Left ventricle myocardium inferior (tissue), 1 donor: ENCODE data around the gene MAPK9. TPM values are rescaled to one million over a fixed set of nuclear protein-coding genes. Genes with fewer than 3 reads are reported as not detected.

Experiments used
- DNase-seq: peaks from one replicate; pipeline ENCODE4 v3.0.0-alpha.2; 2020
- H3K27ac ChIP-seq: fragments of 200-600 bp; replicated peaks from 2 replicates; pipeline ENCODE4 v1.8.0; 2021
- H3K27me3 ChIP-seq: fragments of 200-600 bp; 2 replicates; pipeline ENCODE4 v1.8.0; 2021; ENCODE audit warnings: low read depth
- H3K36me3 ChIP-seq: fragments of 200-600 bp; 2 replicates; pipeline ENCODE4 v1.8.0; 2021
- H3K4me1 ChIP-seq: fragments of 200-600 bp; 2 replicates; pipeline ENCODE4 v1.8.0; 2021
- H3K4me3 ChIP-seq: fragments of 200-600 bp; 2 replicates; pipeline ENCODE4 v1.8.0; 2021; ENCODE audit warnings: mild to moderate bottlenecking, moderate library complexity
- H3K9me3 ChIP-seq: fragments of 200-600 bp; replicated peaks from 2 replicates; pipeline ENCODE4 v1.8.0; 2021
- CTCF ChIP-seq: fragments of 200-600 bp; IDR thresholded peaks from 2 replicates; pipeline ENCODE4 v1.8.0; 2021; ENCODE audit warnings: antibody characterized with exemption, mild to moderate bottlenecking, borderline replicate concordance
- intact Hi-C: fragments of 100-400 bp; cut with micrococcal nuclease; formaldehyde crosslinking; loops from one replicate; pipeline ENCODE4 v1.11.0; 2022
- total RNA-seq: library from RNA; stranded (reverse); fragmentation: NEBNext Ultra II Directional; extraction: Animal tissue kit (Norgen Biotek cat#: 25700); gene quantifications from one replicate; pipeline ENCODE4 v1.2.1, GENCODE V29; 2021
- donor health status: DM: no; HTN: yes; CAD: no; lungs with severe emphysema.

Gene MAPK9
- total RNA-seq, 1 donor from 2014 or later, result 40.9 TPM

GRCh38 chr5:180329606-180330269 lies 37.9 kb upstream of the MAPK9 start:
- H3K4me1 ChIP-seq, result peaks cover 6% of the 10 kb centered on the region
- intact Hi-C loops, result no loop called here
- H3K9me3 ChIP-seq, result no peaks in the 10 kb centered on the region
- DNase-seq, result no peak
- H3K27ac ChIP-seq, result peak overlapping the region; percentile 62
- H3K36me3 ChIP-seq, result peaks cover 3% of the 10 kb centered on the region
- no peak for TF ChIP-seq CTCF
- H3K4me3 ChIP-seq, result no peak overlapping the region
- peaks cover 47% of the 10 kb centered on the region for H3K27me3 ChIP-seq

GRCh38 chr5:180329138-180329435 lies 37.2 kb upstream of the MAPK9 start:
- no peak for TF ChIP-seq CTCF
- intact Hi-C loops, result no loop called here
- H3K27ac ChIP-seq, result no peak overlapping the region
- H3K9me3 ChIP-seq, result no peaks in the 10 kb centered on the region
- H3K4me3 ChIP-seq, result no peak overlapping the region
- peaks cover 40% of the 10 kb centered on the region for H3K27me3 ChIP-seq
- H3K36me3 ChIP-seq, result peaks cover under 1% of the 10 kb centered on the region
- DNase-seq, result no peak
- peaks cover 6% of the 10 kb centered on the region for H3K4me1 ChIP-seq

GRCh38 chr5:180328296-180329137 lies 36.6 kb upstream of the MAPK9 start:
- peak; percentile 76 for TF ChIP-seq CTCF
- peak; percentile 79 for DNase-seq

GRCh38 chr5:180326989-180327565 lies 35.2 kb upstream of the MAPK9 start:
- Histone ChIP-seq H3K4me1 (peaks cover 6% of the 10 kb centered on the region), H3K36me3 (peaks cover 4% of the 10 kb centered on the region), H3K4me3 (no peak overlapping the region), H3K27me3 (peaks cover 20% of the 10 kb centered on the region), H3K27ac (no peak overlapping the region), H3K9me3 (no peaks in the 10 kb centered on the region)
- intact Hi-C loops, result no loop called here
- no peak for TF ChIP-seq CTCF
- DNase-seq, result no peak

More at GRCh38 chr5:180328296-180329137, 36.6 kb upstream of the MAPK9 start:
- Histone ChIP-seq H3K27ac (no peak overlapping the region), H3K4me1 (peaks cover 6% of the 10 kb centered on the region), H3K4me3 (no peak overlapping the region), H3K36me3 (peaks cover 4% of the 10 kb centered on the region), H3K27me3 (peaks cover 35% of the 10 kb centered on the region), H3K9me3 (no peaks in the 10 kb centered on the region)
- intact Hi-C loops, result no loop called here

- DNase-seq, result no peak
- no peak for TF ChIP-seq CTCF
- H3K4me3 ChIP-seq, result no peak overlapping the region
- H3K4me1 ChIP-seq, result no peaks in the 10 kb centered on the region
- no peak overlapping the region for H3K27ac ChIP-seq
- H3K36me3 ChIP-seq, result peaks cover 11% of the 10 kb centered on the region
- intact Hi-C loops, result no loop called here
- H3K9me3 ChIP-seq, result no peaks in the 10 kb centered on the region
- H3K27me3 ChIP-seq, result peaks cover 5% of the 10 kb centered on the region
Measured at GRCh38 chr5:180324601-180324950, 32.7 kb upstream of the MAPK9 start.
